Ascending aorta (tissue), 2 donors: ENCODE measurements around the gene MXI1. TPM values are rescaled to one million over a fixed set of nuclear protein-coding genes. Genes with fewer than 3 reads are reported as not detected.

ENCODE experiments used
- DNase-seq, 2 donors: peaks; one replicate each; pipeline ENCODE4 v3.0.0-alpha.2; 2019; ENCODE audit warnings: low spot score in 2 of 2
- H3K27ac ChIP-seq, 2 donors: fragments of 200-600 bp; sonication (generic); one replicate each; pipeline ENCODE4 v1.5.1; 2016 to 2017; ENCODE audit warnings: mild to moderate bottlenecking in 1 of 2
- H3K27me3 ChIP-seq: fragments of 200-600 bp; sonication (generic); one replicate; pipeline ENCODE4 v1.5.1; 2017
- H3K36me3 ChIP-seq, 2 donors: fragments of 200-600 bp; sonication (generic); one replicate each; pipeline ENCODE4 v1.5.1; 2016
- H3K4me1 ChIP-seq, 2 donors: fragments of 200-600 bp; sonication (generic); one replicate each; pipeline ENCODE4 v1.5.1; 2016 to 2017; ENCODE audit warnings: mild to moderate bottlenecking in 1 of 2
- H3K4me3 ChIP-seq, 2 donors: fragments of 200-600 bp; sonication (generic); one replicate each; pipeline ENCODE4 v1.5.1; 2016 to 2017; ENCODE audit warnings: mild to moderate bottlenecking in 1 of 2
- H3K9me3 ChIP-seq, 2 donors: fragments of 200-600 bp; sonication (generic); one replicate each; pipeline ENCODE4 v1.5.1; 2016
- intact Hi-C: fragments of 100-400 bp; cut with DNase I; formaldehyde crosslinking; loops from one replicate; pipeline ENCODE4 v1.15.1; 2023
- total RNA-seq: library from RNA; depleted of rRNA; stranded (reverse); fragments of >200 nt; gene quantifications from one replicate; pipeline ENCODE4 v1.1.0, GENCODE V29; 2016
- TF ChIP-seq, protein P1 (sequence below), 3 experiments: fragments of 200-600 bp in 2 of 3; fragments of 450-650 bp in 1 of 3; sonication (generic) in 2 of 3; IDR thresholded peaks; one replicate each; pipeline ENCODE4 v1.5.1; 2016 to 2019; ENCODE audit warnings: antibody characterized with exemption in 3 of 3, mild to moderate bottlenecking in 1 of 3, moderate library complexity in 1 of 3

Gene MXI1
- total RNA-seq, 1 donor from 2014 or later, result 95.0 TPM

- TF ChIP-seq, protein P1, sequence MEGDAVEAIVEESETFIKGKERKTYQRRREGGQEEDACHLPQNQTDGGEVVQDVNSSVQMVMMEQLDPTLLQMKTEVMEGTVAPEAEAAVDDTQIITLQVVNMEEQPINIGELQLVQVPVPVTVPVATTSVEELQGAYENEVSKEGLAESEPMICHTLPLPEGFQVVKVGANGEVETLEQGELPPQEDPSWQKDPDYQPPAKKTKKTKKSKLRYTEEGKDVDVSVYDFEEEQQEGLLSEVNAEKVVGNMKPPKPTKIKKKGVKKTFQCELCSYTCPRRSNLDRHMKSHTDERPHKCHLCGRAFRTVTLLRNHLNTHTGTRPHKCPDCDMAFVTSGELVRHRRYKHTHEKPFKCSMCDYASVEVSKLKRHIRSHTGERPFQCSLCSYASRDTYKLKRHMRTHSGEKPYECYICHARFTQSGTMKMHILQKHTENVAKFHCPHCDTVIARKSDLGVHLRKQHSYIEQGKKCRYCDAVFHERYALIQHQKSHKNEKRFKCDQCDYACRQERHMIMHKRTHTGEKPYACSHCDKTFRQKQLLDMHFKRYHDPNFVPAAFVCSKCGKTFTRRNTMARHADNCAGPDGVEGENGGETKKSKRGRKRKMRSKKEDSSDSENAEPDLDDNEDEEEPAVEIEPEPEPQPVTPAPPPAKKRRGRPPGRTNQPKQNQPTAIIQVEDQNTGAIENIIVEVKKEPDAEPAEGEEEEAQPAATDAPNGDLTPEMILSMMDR (IDR thresholded peaks at IDR 0.05), result no peak
- intact Hi-C loops, result loop anchor here (1.0 to 5.0 kb wide), 2 partner anchors 10 to 696 kb away; partner anchors contain the start of genes BBIP1 and SHOC2
- peaks cover 0 to 32% of the 10 kb centered on the region in 2 donors for H3K4me1 ChIP-seq
- no peaks in the 10 kb centered on the region for H3K27me3 ChIP-seq
- H3K4me3 ChIP-seq, result peak overlapping the region; percentile 40 to 62
- H3K36me3 ChIP-seq, result no peaks in the 10 kb centered on the region
- DNase-seq, result no peak
- H3K27ac ChIP-seq, result peak overlapping the region; percentile 88 to 90
- H3K9me3 ChIP-seq, result no peaks in the 10 kb centered on the region
Measured at GRCh38 chr10:110221044-110221720, 13.8 kb downstream of the MXI1 start.

DNA sequence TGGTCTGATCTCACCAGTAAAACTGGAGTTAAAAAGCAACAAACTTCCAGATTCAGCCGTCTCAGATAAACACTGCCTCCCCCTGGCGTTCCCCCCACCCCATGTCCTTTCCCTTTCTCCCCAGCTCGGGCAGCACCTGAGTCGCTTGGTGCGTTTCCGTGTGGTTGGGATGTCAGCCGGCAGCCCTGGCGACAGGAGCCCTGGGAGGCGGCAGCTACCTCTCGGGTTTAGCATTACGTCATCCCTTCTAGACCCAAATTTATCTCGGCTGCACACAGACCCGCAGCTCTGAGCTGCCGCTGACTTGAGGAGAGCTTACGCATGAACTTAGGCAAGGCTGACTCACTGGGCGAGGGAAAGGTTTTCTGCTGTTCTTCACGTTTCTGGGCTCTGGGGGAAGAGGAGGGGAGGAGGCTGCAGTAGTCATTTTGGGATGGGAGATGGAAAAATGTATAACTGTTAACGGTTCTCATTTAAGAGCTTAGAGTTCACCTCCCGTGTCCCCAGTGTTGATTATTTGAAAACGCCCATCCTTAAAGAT is 14.4 kb downstream of the MXI1 start:
- Histone ChIP-seq H3K27ac (peak overlapping the region; percentile 88 to 90), H3K9me3 (no peaks in the 10 kb centered on the region), H3K4me3 (peak overlapping the region; percentile 40 to 62), H3K4me1 (peaks cover 0 to 28% of the 10 kb centered on the region in 2 donors), H3K36me3 (no peaks in the 10 kb centered on the region), H3K27me3 (no peaks in the 10 kb centered on the region)
- DNase-seq, result peak; percentile 88 to 96
- intact Hi-C loops, result loop anchor here (1.0 to 5.0 kb wide), 2 partner anchors 10 to 696 kb away; partner anchors contain the start of genes BBIP1 and SHOC2
- TF ChIP-seq, protein P1 (IDR thresholded peaks at IDR 0.05), result peak in 1 of 3 experiments; percentile 25

DNA sequence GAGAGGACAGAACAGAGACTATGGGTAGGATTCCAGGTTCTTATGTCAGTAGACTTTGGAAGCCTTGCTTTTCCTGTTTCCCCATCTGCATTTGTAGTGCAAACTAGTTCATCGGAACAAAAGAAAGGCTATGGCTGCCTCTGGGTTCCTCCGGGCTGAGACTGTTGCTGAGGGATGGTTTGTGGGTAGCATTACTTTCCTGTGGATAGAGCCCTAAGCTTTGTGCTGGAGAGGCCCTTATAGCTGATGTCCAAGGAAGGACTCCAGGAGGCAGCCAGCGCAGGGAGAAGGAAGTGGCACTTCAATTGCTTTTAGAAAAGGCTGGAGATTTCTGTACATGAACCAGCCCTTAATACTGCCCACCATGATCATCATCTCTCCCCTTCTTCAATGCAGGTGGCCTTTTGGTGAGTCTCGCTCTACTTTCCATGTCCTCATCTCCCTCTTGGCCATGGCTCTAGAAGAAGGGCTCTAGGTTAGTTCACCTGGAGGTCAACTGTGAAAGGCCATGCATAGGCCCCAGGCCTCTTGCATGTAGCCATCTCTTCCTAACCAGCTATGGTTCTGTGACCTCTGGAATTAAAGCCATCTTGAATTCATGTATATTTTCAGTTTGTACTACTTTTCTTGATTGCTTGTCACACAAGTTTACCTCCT is 15.4 kb downstream of the MXI1 start:
- intact Hi-C loops, result loop anchor here (5.0 kb wide), 1 partner anchor 695 kb away; the partner anchor contains the start of genes BBIP1 and SHOC2
- peaks cover 0 to 25% of the 10 kb centered on the region in 2 donors for H3K4me1 ChIP-seq

DNA sequence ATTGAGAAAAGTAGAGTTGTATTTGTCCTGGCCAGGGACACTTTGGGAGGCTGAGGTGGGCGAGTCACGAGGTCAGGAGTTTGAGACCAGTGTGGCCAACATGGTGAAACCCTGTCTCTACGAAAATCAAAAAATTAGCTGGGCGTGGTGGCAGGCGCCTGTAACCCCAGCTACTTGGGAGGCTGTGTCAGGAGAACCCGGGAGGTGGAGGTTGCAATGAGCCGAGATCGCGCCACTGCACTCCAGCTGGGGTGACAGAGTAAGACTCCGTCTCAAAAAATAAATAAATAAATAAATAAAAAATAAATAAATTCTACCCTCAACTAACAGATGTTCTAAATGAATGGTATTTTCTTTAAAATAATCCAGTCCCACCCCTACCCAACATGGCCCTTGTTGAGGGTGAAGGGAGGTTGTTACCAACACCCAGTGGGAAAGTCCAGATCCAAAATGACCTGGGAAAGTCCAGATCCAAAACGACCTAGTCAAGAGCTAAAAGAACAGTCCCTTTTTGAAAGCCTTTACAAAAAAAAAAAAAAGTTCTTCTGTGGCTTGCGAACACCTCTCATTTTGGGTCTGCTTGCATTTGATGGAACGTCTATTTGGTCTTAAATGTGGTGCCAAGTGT is 16.0 kb downstream of the MXI1 start:
- no peak for DNase-seq
- Histone ChIP-seq H3K27ac (peak overlapping the region; percentile 88 to 90), H3K4me1 (peaks cover 0 to 29% of the 10 kb centered on the region in 2 donors), H3K9me3 (no peaks in the 10 kb centered on the region), H3K4me3 (no peak overlapping the region), H3K27me3 (no peaks in the 10 kb centered on the region), H3K36me3 (no peaks in the 10 kb centered on the region)
- TF ChIP-seq, protein P1 (IDR thresholded peaks at IDR 0.05), result no peak
- intact Hi-C loops, result loop anchor here (5.0 kb wide), 1 partner anchor 694 kb away; the partner anchor contains the start of genes BBIP1 and SHOC2

More for the DNA sequence above, 15.4 kb downstream of the MXI1 start:
- H3K9me3 ChIP-seq, result no peaks in the 10 kb centered on the region
- H3K36me3 ChIP-seq, result no peaks in the 10 kb centered on the region
- TF ChIP-seq, protein P1 (IDR thresholded peaks at IDR 0.05), result no peak
- DNase-seq, result no peak
- no peaks in the 10 kb centered on the region for H3K27me3 ChIP-seq
- no peak overlapping the region for H3K4me3 ChIP-seq
- H3K27ac ChIP-seq, result peak overlapping the region; percentile 88 to 90

DNA sequence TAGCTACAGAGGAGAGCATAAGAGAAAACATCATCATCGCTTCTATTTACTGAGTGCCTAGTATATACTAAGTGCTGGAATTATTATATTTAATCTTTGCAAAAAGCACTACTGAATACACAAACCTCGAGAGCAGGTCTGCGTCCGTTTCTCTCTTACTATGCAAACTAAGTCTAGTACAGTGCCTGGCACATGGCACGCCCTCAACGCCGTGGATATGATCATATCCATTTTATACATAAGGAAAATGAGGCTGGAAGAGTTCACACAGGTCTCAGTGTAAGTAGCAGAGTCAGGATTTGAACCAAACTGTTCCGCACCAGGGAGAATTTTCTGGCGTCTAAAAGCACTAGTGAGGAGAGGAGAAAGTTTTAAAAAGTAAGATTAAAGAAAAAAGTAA is 17.6 kb downstream of the MXI1 start:
- peak overlapping the region; percentile 87 to 98 for H3K27ac ChIP-seq
- TF ChIP-seq, protein P1 (IDR thresholded peaks at IDR 0.05), result no peak
- H3K4me1 ChIP-seq, result peaks cover 0 to 29% of the 10 kb centered on the region in 2 donors
- H3K36me3 ChIP-seq, result peaks cover 0 to 10% of the 10 kb centered on the region in 2 donors
- peak overlapping the region; percentile 84 to 94 for H3K4me3 ChIP-seq
- intact Hi-C loops, result loop anchor here (5.0 kb wide), 4 partner anchors 37 to 692 kb away; partner anchors contain the start of genes ADD3, BBIP1 and SHOC2
- no peaks in the 10 kb centered on the region for H3K9me3 ChIP-seq
- no peak for DNase-seq
- no peaks in the 10 kb centered on the region for H3K27me3 ChIP-seq
